ENCODE measurements around the gene KIF15. TPM values are rescaled to one million over a fixed set of nuclear protein-coding genes. Genes with fewer than 3 reads are reported as not detected.

The KIF15 gene
- total RNA-seq, 4 donors from 2014 or later: 1.1 to 4.8 (median 2.1) TPM

- no peaks in the 10 kb centered on the region for H3K27me3 ChIP-seq
- no peak for TF ChIP-seq POLR2AphosphoS5 (IDR thresholded peaks at IDR 0.05)
- no peak for TF ChIP-seq EP300 (IDR thresholded peaks at IDR 0.05)
- TF ChIP-seq CTCF (IDR thresholded peaks at IDR 0.05): no peak
- TF ChIP-seq POLR2A (IDR thresholded peaks at IDR 0.05): no peak
- WGBS: 27% methylated on average over 2 of the region's 2 CpGs
- no peaks in the 10 kb centered on the region for H3K4me1 ChIP-seq
- H3K27ac ChIP-seq: no peak overlapping the region
- no peak overlapping the region for H3K4me3 ChIP-seq
- no peak for DNase-seq (ENCODE audit: low spot score in 2 of 2)
- H3K36me3 ChIP-seq: no peaks in the 10 kb centered on the region
- no peaks in the 10 kb centered on the region for H3K9me3 ChIP-seq
Measured at GRCh38 chr3:44893097-44893496, 131.5 kb downstream of the KIF15 start.

GRCh38 chr3:44894485-44894884 is 132.9 kb downstream of the KIF15 start:
- TF ChIP-seq POLR2AphosphoS5 (IDR thresholded peaks at IDR 0.05) (no peak), POLR2A (IDR thresholded peaks at IDR 0.05) (no peak), CTCF (IDR thresholded peaks at IDR 0.05) (no peak), EP300 (IDR thresholded peaks at IDR 0.05) (no peak)
- WGBS: 68% methylated on average over 5 of the region's 5 CpGs
- DNase-seq (ENCODE audit: low spot score in 2 of 2): no peak
- Histone ChIP-seq H3K27me3 (peaks cover 6% of the 10 kb centered on the region), H3K36me3 (no peaks in the 10 kb centered on the region), H3K9me3 (no peaks in the 10 kb centered on the region), H3K4me1 (peaks cover 5% of the 10 kb centered on the region), H3K4me3 (no peak overlapping the region), H3K27ac (no peak overlapping the region)

GRCh38 chr3:44896440-44896839 is 134.8 kb downstream of the KIF15 start:
- Histone ChIP-seq H3K4me3 (no peak overlapping the region), H3K27me3 (peaks cover 17% of the 10 kb centered on the region), H3K27ac (no peak overlapping the region), H3K36me3 (no peaks in the 10 kb centered on the region), H3K9me3 (no peaks in the 10 kb centered on the region), H3K4me1 (peaks cover 5% of the 10 kb centered on the region)
- WGBS: 80% methylated on average over 2 of the region's 2 CpGs
- DNase-seq (ENCODE audit: low spot score in 2 of 2): no peak
- no peak for TF ChIP-seq POLR2AphosphoS5 (IDR thresholded peaks at IDR 0.05)

- 70% methylated on average over 12 of the region's 13 CpGs for WGBS
- no peak for TF ChIP-seq CTCF (IDR thresholded peaks at IDR 0.05)
- no peak for TF ChIP-seq POLR2A (IDR thresholded peaks at IDR 0.05)
- no peak for TF ChIP-seq POLR2AphosphoS5 (IDR thresholded peaks at IDR 0.05)
- TF ChIP-seq EP300 (IDR thresholded peaks at IDR 0.05): no peak
- H3K36me3 ChIP-seq: no peaks in the 10 kb centered on the region
- no peak overlapping the region for H3K4me3 ChIP-seq
- DNase-seq (ENCODE audit: low spot score in 2 of 2): no peak
- H3K27me3 ChIP-seq: peaks cover 24% of the 10 kb centered on the region
- no peaks in the 10 kb centered on the region for H3K9me3 ChIP-seq
- H3K4me1 ChIP-seq: peaks cover 5% of the 10 kb centered on the region
- H3K27ac ChIP-seq: no peak overlapping the region
Measured at GRCh38 chr3:44899683-44900367, 138.2 kb downstream of the KIF15 start.

- H3K4me3 ChIP-seq: no peak overlapping the region
- H3K27me3 ChIP-seq: peaks cover 24% of the 10 kb centered on the region
- TF ChIP-seq POLR2A (IDR thresholded peaks at IDR 0.05) (no peak), CTCF (IDR thresholded peaks at IDR 0.05) (no peak), EP300 (IDR thresholded peaks at IDR 0.05) (no peak), POLR2AphosphoS5 (IDR thresholded peaks at IDR 0.05) (no peak)
- no peaks in the 10 kb centered on the region for H3K9me3 ChIP-seq
- H3K4me1 ChIP-seq: peaks cover 5% of the 10 kb centered on the region
- WGBS: 60% methylated on average over 4 of the region's 4 CpGs
- DNase-seq (ENCODE audit: low spot score in 2 of 2): no peak
- H3K36me3 ChIP-seq: no peaks in the 10 kb centered on the region
- no peak overlapping the region for H3K27ac ChIP-seq
Measured at GRCh38 chr3:44902628-44903027, 141.0 kb downstream of the KIF15 start.

Other genes with a start within 250 kb of the KIF15 start
- gene ZKSCAN7, start 206.6 kb upstream of the KIF15 start, total RNA-seq: 1 to 10 TPM; 2.2 to 3.9 (median 2.8) TPM
- gene ZNF660, start 176.8 kb upstream of the KIF15 start, total RNA-seq: 1 to 10 TPM in 1 of 4 donors, under 1 TPM in 3; 0.16 to 1.0 (median 0.67) TPM
- 10 to 100 TPM; 10.2 to 17.0 (median 14.9) TPM for gene ZNF197, start 136.8 kb upstream of the KIF15 start, total RNA-seq
- 1 to 10 TPM; 5.2 to 8.5 (median 7.6) TPM for gene ZNF35, start 113.1 kb upstream of the KIF15 start, total RNA-seq
- 1 to 10 TPM; 3.2 to 5.7 (median 4.6) TPM for gene ZNF502, start 49.1 kb upstream of the KIF15 start, total RNA-seq
- 1 to 10 TPM; 1.4 to 4.0 (median 2.3) TPM for gene ZNF501, start 32.2 kb upstream of the KIF15 start, total RNA-seq
- gene KIAA1143, start 175 bp upstream of the KIF15 start, total RNA-seq: 10 to 100 TPM; 20.6 to 27.4 (median 22.7) TPM
- gene TMEM42, start 100.1 kb downstream of the KIF15 start, total RNA-seq: 10 to 100 TPM; 15.9 to 27.2 (median 20.8) TPM
- under 1 TPM in 2 of 4 donors, not detected in 2; 0.30 to 0.56 TPM for gene TGM4, start 112.8 kb downstream of the KIF15 start, total RNA-seq
- gene ZDHHC3, start 214.4 kb downstream of the KIF15 start, total RNA-seq: 100 to 1,000 TPM; 143 to 311 (median 175) TPM
- 100 to 1,000 TPM in 1 of 4 donors, 10 to 100 TPM in 3; 72.1 to 216 (median 88.7) TPM for gene EXOSC7, start 214.4 kb downstream of the KIF15 start, total RNA-seq

Measured in suprapubic skin (tissue), 4 donors.